GM12878 (cell line): ENCODE results near the gene FLAD1. TPM values are rescaled to one million over a fixed set of nuclear protein-coding genes. Genes with fewer than 3 reads are reported as not detected.

Experiments
- ATAC-seq: fragments of 200-7000 bp; cut with Tn5 transposase; 3 replicates; pipeline ENCODE4 v1.9.1; 2020; ENCODE audit warnings: mild to moderate bottlenecking, moderate library complexity
- BruUV-seq: library from RNA; stranded (reverse); fragments of 400-500 nt; replicated peaks from 2 replicates; lab custom pipeline; 2021; lab: Mats Ljungman, UMichigan
- CTCF ChIA-PET: fragments of 300-600 bp; sonication (Branson Sonifier 250); formaldehyde crosslinking; extraction: SDS; loops from one replicate; lab custom pipeline; 2021; ENCODE audit warnings: inconsistent platforms; lab: Yijun Ruan, JAX
- POLR2A ChIA-PET: fragments of 350-600 bp; formaldehyde crosslinking; extraction: SDS; loops from one replicate; lab custom pipeline; 2021; ENCODE audit warnings: inconsistent platforms; lab: Charles Lee
- RAD21 ChIA-PET: fragments of 300-600 bp; sonication (Branson Sonifier 250); formaldehyde crosslinking; loops from one replicate; lab custom pipeline; 2023; ENCODE audit warnings: antibody characterized with exemption; ENCODE audit not compliant: unreplicated experiment; lab: Charles Lee
- SMC1A ChIA-PET: fragments of 300-600 bp; sonication (Branson Sonifier 250); formaldehyde crosslinking; loops from one replicate; lab custom pipeline; 2023; ENCODE audit not compliant: unreplicated experiment, uncharacterized antibody; lab: Charles Lee
- DNase-seq: peaks from one replicate; pipeline ENCODE4 v3.0.0-alpha.2; 2011; ENCODE audit warnings: low read depth, low spot score
- FAIRE-seq: peaks from 3 replicates; lab custom pipeline; 2011; peaks lifted over from hg19 to GRCh38; lab: Jason Lieb, UNC
- H2AFZ ChIP-seq: 2 replicates; pipeline ENCODE4 v1.6.0; 2011; ENCODE audit warnings: low read depth, low read length, control low read depth; ENCODE audit not compliant: control insufficient read depth
- H3K27ac ChIP-seq: 2 replicates; pipeline ENCODE4 v1.5.1; 2011; ENCODE audit warnings: control low read depth; ENCODE audit not compliant: control insufficient read depth, insufficient read depth
- H3K27me3 ChIP-seq, 2 experiments: replicated peaks in 1 of 2; 2 replicates each; pipeline versions ENCODE4 v1.6.0 to v1.6.1; 2011; ENCODE audit warnings: low read length in 1 of 2; ENCODE audit not compliant: control insufficient read depth in 2 of 2, insufficient read depth in 2 of 2
- H3K36me3 ChIP-seq, 2 experiments: 2 replicates each; pipeline ENCODE4 v1.5.1; 2011; ENCODE audit warnings: low read length in 1 of 2; ENCODE audit not compliant: control insufficient read depth in 2 of 2, insufficient read depth in 2 of 2
- H3K4me1 ChIP-seq: 2 replicates; pipeline ENCODE4 v1.6.1; 2011; ENCODE audit warnings: mild to moderate bottlenecking, low read length, moderate library complexity, mixed read lengths; ENCODE audit not compliant: control insufficient read depth, insufficient read depth
- H3K4me2 ChIP-seq: 2 replicates; pipeline ENCODE4 v1.6.0; 2011; ENCODE audit warnings: control low read depth; ENCODE audit not compliant: control insufficient read depth, insufficient read depth
- H3K4me3 ChIP-seq: fragments of 200-600 bp; sonication (generic); 2 replicates; pipeline ENCODE4 v1.5.1; 2016
- H3K79me2 ChIP-seq: 2 replicates; pipeline ENCODE4 v1.6.0; 2011; ENCODE audit warnings: low read length; ENCODE audit not compliant: control insufficient read depth, insufficient read depth
- H3K9ac ChIP-seq: 2 replicates; pipeline ENCODE4 v1.8.0; 2011; ENCODE audit warnings: low read length, control low read depth, mixed read lengths; ENCODE audit not compliant: control insufficient read depth, insufficient read depth
- H3K9me3 ChIP-seq: replicated peaks from 3 replicates; pipeline ENCODE4 v1.5.1; 2011; ENCODE audit warnings: mild to moderate bottlenecking, low read length; ENCODE audit not compliant: control insufficient read depth, insufficient read depth
- H4K20me1 ChIP-seq: 2 replicates; pipeline ENCODE4 v1.6.0; 2011; ENCODE audit not compliant: control insufficient read depth, insufficient read depth
- CBX3 ChIP-seq: fragments of 200-600 bp; sonication (generic); IDR thresholded peaks from 2 replicates; pipeline ENCODE4 v1.6.1; 2016; ENCODE audit warnings: low read depth, borderline replicate concordance
- IRF3 ChIP-seq: fragments of 450-650 bp; IDR thresholded peaks from 2 replicates; pipeline ENCODE4 v1.6.1; 2014; ENCODE audit warnings: mild to moderate bottlenecking
- NRF1 ChIP-seq: conservative IDR thresholded peaks from 2 replicates; pipeline ENCODE4 v1.6.1; 2011; ENCODE audit warnings: mild to moderate bottlenecking, low read depth, low read length, improper control_type of control experiment
- PML ChIP-seq: IDR thresholded peaks from 2 replicates; pipeline ENCODE4 v1.6.1; 2012; ENCODE audit warnings: low read length, inconsistent platforms
- ZBED1 ChIP-seq: IDR thresholded peaks from 2 replicates; pipeline ENCODE4 v1.6.1; 2016; ENCODE audit warnings: borderline replicate concordance
- ZNF384 ChIP-seq: IDR thresholded peaks from 2 replicates; pipeline ENCODE4 v1.6.1; 2012; ENCODE audit warnings: low read depth, mild to moderate bottlenecking, low read length, improper control_type of control experiment, borderline replicate concordance
- WGBS: methylation state at CpG from one replicate; pipeline ENCODE4 v1.1.6; 2016; ENCODE audit warnings: low lambda C conversion rate; ENCODE audit not compliant: insufficient replicate concordance, insufficient coverage; ENCODE audit errors: missing lambda C conversion rate; 5-methylcytosine and 5-hydroxymethylcytosine counted together
- in situ Hi-C: fragments of 300-500 bp; cut with MboI; formaldehyde crosslinking; loops from 9 replicates; pipeline ENCODE4 v1.14.3; 2018; ENCODE audit warnings: mixed read lengths
- intact Hi-C: fragments of 100-400 bp; cut with micrococcal nuclease; formaldehyde crosslinking; loops from one replicate; pipeline ENCODE4 v1.14.2; 2022; ENCODE audit not compliant: unreplicated experiment
- polyA plus RNA-seq, 11 experiments: library from polyadenylated mRNA; depleted of rRNA in 4 of 11; unstranded in 6 of 11; stranded (reverse) in 5 of 11; fragments of >200 nt; fragmentation: Nextera tagmentation in 4 of 11; fragmentation: Illumina TruSeq in 1 of 11; extraction: Ambion mirVana in 4 of 11; extraction: Trizol in 1 of 11; gene quantifications; 1 replicate in 1 of 11; 2 replicates in 10 of 11; pipeline versions ENCODE4 v1.2.1 to v1.2.3, GENCODE V29; 2011 to 2016; ENCODE audit warnings: inconsistent platforms in 2 of 11, missing spikeins in 2 of 11, low read depth in 1 of 11
- total RNA-seq, 4 experiments: library from RNA; depleted of rRNA in 3 of 4; stranded (reverse); fragments of >200 nt in 3 of 4; fragmentation: Illumina TruSeq in 1 of 4; extraction: Trizol in 1 of 4; gene quantifications; 2 replicates each; pipeline versions ENCODE4 v1.2.1 to v1.2.3, GENCODE V29; 2013 to 2021
- TF ChIP-seq, protein P1 (sequence below): fragments of 450-650 bp; IDR thresholded peaks from 2 replicates; pipeline ENCODE4 v1.6.1; 2017; ENCODE audit warnings: mild to moderate bottlenecking

The FLAD1 gene
- total and polyA plus RNA-seq, 10 of the 15 experiments (the other 5 are each of a cell fraction or from before 2014, with no cell fraction given): 22.9 to 93.4 (median 56.6) TPM

DNA sequence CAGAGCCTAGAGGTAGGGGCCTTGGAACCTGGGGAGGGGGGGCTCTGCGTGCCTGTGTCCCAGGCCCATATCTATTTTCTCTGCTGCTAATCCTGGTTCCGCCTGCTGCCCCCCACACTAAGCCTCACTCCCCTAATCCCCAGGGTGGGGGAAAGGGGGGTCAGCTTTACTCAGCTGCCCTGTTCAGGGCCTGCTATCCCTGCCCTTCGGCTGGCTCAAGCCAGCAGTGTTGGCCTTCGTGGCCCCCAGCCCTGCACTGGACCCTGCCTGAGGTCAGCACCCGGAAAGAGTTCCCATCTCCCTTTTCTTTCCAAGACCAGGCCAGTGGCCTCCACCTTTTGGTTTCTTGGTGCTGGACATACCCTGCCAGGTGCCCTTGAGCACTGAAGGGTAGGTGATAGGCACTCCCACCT is 27.9 kb downstream of the FLAD1 start:
- FAIRE-seq (no peak), DNase-seq (no peak), ATAC-seq (no peak)
- Histone ChIP-seq H3K79me2 (peaks cover 26% of the 10 kb centered on the region), H3K9ac (no peak overlapping the region), H4K20me1 (0 out of 2 replicates have a peak, but pooled peaks cover 3% of the 10 kb centered on the region), H3K27me3 (no peaks in the 10 kb centered on the region), H3K4me2 (no peak overlapping the region), H3K27ac (no peak overlapping the region), H3K4me3 (no peak overlapping the region), H3K36me3 (peaks cover 0 to 16% of the 10 kb centered on the region in 2 experiments; a peak in 3 of 4 replicates), H3K9me3 (no peaks in the 10 kb centered on the region), H2AFZ (no peak overlapping the region), H3K4me1 (peaks cover 42% of the 10 kb centered on the region)
- SMC1A ChIA-PET: no interaction called here
- CTCF ChIA-PET: interaction anchor here (2.1 kb wide), 1 partner anchor 11 kb away, joined by 9 read pairs; no protein-coding TSS in a partner anchor
- in situ Hi-C loops (no loop called here), intact Hi-C loops (no loop called here)
- RAD21 ChIA-PET: interaction anchor here (0.8 kb wide), 2 partner anchors 27 to 56 kb away, joined by 3 read pairs; no protein-coding TSS in a partner anchor
- POLR2A ChIA-PET: interaction anchor here (0.6 to 1.4 kb wide), 2 partner anchors 11 to 23 kb away, joined by 3 read pairs; no protein-coding TSS in a partner anchor
- no TSS peak for BruUV-seq
- 92% methylated on average over 5 of the region's 5 CpGs for WGBS
- no peak for TF ChIP-seq PML
- TF ChIP-seq CBX3: no peak
- no peak for TF ChIP-seq NRF1
- no peak for TF ChIP-seq ZBED1
- TF ChIP-seq IRF3: no peak
- TF ChIP-seq ZNF384: no peak
- TF ChIP-seq, protein P1, sequence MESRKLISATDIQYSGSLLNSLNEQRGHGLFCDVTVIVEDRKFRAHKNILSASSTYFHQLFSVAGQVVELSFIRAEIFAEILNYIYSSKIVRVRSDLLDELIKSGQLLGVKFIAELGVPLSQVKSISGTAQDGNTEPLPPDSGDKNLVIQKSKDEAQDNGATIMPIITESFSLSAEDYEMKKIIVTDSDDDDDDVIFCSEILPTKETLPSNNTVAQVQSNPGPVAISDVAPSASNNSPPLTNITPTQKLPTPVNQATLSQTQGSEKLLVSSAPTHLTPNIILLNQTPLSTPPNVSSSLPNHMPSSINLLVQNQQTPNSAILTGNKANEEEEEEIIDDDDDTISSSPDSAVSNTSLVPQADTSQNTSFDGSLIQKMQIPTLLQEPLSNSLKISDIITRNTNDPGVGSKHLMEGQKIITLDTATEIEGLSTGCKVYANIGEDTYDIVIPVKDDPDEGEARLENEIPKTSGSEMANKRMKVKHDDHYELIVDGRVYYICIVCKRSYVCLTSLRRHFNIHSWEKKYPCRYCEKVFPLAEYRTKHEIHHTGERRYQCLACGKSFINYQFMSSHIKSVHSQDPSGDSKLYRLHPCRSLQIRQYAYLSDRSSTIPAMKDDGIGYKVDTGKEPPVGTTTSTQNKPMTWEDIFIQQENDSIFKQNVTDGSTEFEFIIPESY: no peak
